ENCODE data around the gene ACP5. TPM values are rescaled to one million over a fixed set of nuclear protein-coding genes. Genes with fewer than 3 reads are reported as not detected.

Gene ACP5
- total RNA-seq, 1 experiment from 2014 or later: 24.0 TPM

DNA sequence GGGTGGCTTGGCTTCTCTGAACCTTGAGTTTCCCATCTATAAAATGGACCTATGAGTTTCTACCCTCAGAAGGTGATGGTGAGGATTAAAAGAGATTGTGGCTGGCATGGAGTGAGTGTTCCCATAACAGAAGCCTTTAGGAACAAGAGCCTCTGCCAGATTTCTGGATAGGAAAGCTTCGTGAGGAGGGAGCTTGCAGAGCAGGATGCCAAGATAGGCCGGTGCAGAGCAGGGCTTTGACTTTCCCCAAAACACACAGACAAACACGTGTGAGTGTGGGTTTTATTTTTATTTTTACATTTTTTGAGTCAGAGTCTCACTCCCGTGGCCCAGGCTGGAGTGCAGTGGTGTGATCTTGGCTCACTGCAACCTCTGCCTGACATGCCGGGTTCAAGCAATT is 42.5 kb downstream of the ACP5 start:
- Histone ChIP-seq H3K9me2 (replicated peaks; ENCODE audit: insufficient read depth, low read length) (no peaks in the 10 kb centered on the region), H3K27ac (ENCODE audit: low read length) (no peak overlapping the region), H3K9ac (ENCODE audit: low read length) (no peak overlapping the region), H3K36me3 (ENCODE audit: insufficient read depth, low read length) (no peaks in the 10 kb centered on the region), H3K4me2 (ENCODE audit: low read depth, low read length, poor library complexity, severe bottlenecking) (no peak overlapping the region), H3K4me3 (ENCODE audit: low read length) (no peak overlapping the region; the same call in 1 of the 2 replicates), H3K79me2 (ENCODE audit: low read length) (no peaks in the 10 kb centered on the region), H2AFZ (ENCODE audit: low read length) (peak overlapping the region; percentile 34), H3K4me1 (ENCODE audit: low read length) (peaks cover 18% of the 10 kb centered on the region), H3K9me3 (ENCODE audit: low read length) (no peaks in the 10 kb centered on the region), H4K20me1 (ENCODE audit: insufficient read depth, low read depth, low read length) (no peaks in the 10 kb centered on the region), H3K27me3 (ENCODE audit: low read length) (no peaks in the 10 kb centered on the region)
- no peak for DNase-seq

DNA sequence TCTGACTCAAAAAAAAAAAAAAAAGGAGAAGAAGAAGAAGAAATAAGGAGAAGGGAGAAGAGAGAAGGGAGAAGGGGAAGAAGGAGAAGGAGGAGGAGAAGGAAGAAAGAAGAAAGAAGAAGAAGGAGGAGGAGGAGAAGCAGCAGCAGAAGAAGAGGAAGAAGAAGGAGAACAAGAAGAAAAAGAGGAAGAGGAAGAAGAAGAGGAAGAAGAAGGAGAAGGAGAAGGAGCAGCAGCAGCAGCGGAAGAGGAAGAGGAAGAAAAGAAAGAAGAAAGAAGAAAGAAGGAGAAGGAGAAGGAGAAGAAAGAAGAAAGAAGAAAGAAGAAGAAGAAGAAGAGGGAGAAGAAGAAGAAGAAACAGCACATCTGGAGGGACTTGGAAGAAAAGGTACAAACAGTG is 42.9 kb downstream of the ACP5 start:
- no peaks in the 10 kb centered on the region for H3K9me2 ChIP-seq (replicated peaks; ENCODE audit: insufficient read depth, low read length)
- no peaks in the 10 kb centered on the region for H3K36me3 ChIP-seq (ENCODE audit: insufficient read depth, low read length)
- no peaks in the 10 kb centered on the region for H3K79me2 ChIP-seq (ENCODE audit: low read length)
- no peaks in the 10 kb centered on the region for H4K20me1 ChIP-seq (ENCODE audit: insufficient read depth, low read depth, low read length)
- no peak overlapping the region for H3K4me2 ChIP-seq (ENCODE audit: low read depth, low read length, poor library complexity, severe bottlenecking)
- no peak overlapping the region for H3K9ac ChIP-seq (ENCODE audit: low read length)
- H3K27me3 ChIP-seq (ENCODE audit: low read length): no peaks in the 10 kb centered on the region
- no peaks in the 10 kb centered on the region for H3K9me3 ChIP-seq (ENCODE audit: low read length)
- no peak overlapping the region; the same call in 1 of the 2 replicates for H3K4me3 ChIP-seq (ENCODE audit: low read length)
- DNase-seq: no peak
- no peak overlapping the region for H3K27ac ChIP-seq (ENCODE audit: low read length)
- H3K4me1 ChIP-seq (ENCODE audit: low read length): peaks cover 18% of the 10 kb centered on the region
- peak overlapping the region; percentile 34; the same call in 1 of the 2 replicates for H2AFZ ChIP-seq (ENCODE audit: low read length)

DNA sequence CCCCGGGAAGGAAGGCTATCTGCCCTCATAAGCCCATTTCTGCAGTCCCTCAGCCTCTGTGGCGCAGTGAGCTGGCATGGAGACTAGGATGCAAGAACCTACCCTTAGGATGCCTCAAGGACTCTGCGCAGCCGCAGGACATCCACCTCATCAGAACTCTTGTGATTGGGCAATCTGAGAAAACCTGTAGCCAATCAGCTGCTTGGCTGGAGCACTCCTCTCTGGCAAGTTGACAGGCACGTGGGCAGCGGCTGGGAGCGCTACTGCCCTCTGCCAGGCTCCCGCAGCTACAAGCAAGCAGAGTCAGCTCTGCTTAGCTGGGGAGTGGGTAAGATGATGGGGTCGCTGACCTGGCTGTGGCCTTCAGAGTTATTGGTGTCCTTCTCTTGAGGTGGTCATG is 47.0 kb downstream of the ACP5 start:
- Histone ChIP-seq H3K79me2 (ENCODE audit: low read length) (peaks cover 25% of the 10 kb centered on the region), H2AFZ (ENCODE audit: low read length) (no peak overlapping the region; the same call in 1 of the 2 replicates), H3K36me3 (ENCODE audit: insufficient read depth, low read length) (no peaks in the 10 kb centered on the region), H3K27ac (ENCODE audit: low read length) (no peak overlapping the region), H3K9me2 (replicated peaks; ENCODE audit: insufficient read depth, low read length) (no peaks in the 10 kb centered on the region), H3K27me3 (ENCODE audit: low read length) (no peaks in the 10 kb centered on the region), H3K9ac (ENCODE audit: low read length) (no peak overlapping the region), H4K20me1 (ENCODE audit: insufficient read depth, low read depth, low read length) (no peaks in the 10 kb centered on the region), H3K9me3 (ENCODE audit: low read length) (no peaks in the 10 kb centered on the region), H3K4me1 (ENCODE audit: low read length) (peaks cover 23% of the 10 kb centered on the region), H3K4me3 (ENCODE audit: low read length) (no peak overlapping the region), H3K4me2 (ENCODE audit: low read depth, low read length, poor library complexity, severe bottlenecking) (no peak overlapping the region)
- DNase-seq: peak; percentile 97

DNA sequence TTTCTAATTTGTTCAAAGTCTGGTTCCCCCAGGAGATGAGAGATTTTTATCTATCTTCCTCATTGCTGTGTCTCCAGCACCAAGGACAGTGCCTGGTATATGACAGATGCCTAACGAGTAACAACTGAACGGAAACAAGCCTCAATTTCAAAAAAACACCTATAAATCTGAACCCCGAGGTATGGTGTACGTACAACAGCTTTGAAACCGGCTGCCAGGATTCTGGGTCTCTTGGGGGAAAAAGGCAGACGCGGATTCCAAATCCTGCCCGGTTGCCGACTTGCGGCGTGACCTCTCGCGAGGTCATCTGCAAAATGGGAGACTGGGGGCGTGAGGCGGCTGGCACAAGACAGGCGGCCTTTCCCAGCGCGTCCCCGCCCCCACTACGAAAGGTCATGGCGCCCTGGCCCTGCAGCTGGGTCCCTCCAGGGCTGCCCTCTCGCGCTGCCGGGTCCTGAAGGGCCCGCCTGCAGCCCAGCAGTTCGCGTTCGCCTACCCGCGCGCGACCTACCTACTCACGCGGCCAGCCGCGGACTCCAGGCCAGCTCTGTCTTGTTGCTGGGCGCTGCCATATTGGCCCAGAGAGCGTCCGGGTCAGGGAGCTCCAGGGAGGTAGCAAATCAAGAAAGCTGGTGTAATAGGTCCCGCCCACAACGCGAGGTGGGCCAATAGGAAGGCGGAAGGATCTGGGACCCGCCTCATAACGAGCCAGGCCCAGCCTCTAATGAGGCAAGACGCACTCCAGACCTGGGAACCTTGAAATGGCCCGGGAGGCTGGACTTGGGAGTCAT is 48.7 kb downstream of the ACP5 start, which contains the start of gene ECSIT:
TSS of gene ECSIT (minus strand) at position 584 of the 791 bp plus-strand sequence. CDS start 9,964 bp downstream, outside the sequence.
- Histone ChIP-seq H3K9ac (ENCODE audit: low read length) (peak within 1 kb of the TSS; percentile 79), H3K4me3 (ENCODE audit: low read length) (peak within 1 kb of the TSS; percentile 81), H3K9me3 (ENCODE audit: low read length) (no peaks in the 10 kb centered on the region), H3K4me1 (ENCODE audit: low read length) (peaks cover 10% of the 10 kb centered on the region), H3K9me2 (replicated peaks; ENCODE audit: insufficient read depth, low read length) (no peaks in the 10 kb centered on the region), H4K20me1 (ENCODE audit: insufficient read depth, low read depth, low read length) (no peaks in the 10 kb centered on the region), H2AFZ (ENCODE audit: low read length) (peak within 1 kb of the TSS; percentile 45; the same call in 1 of the 2 replicates), H3K27me3 (ENCODE audit: low read length) (no peaks in the 10 kb centered on the region), H3K4me2 (ENCODE audit: low read depth, low read length, poor library complexity, severe bottlenecking) (peak within 1 kb of the TSS; percentile 79), H3K79me2 (ENCODE audit: low read length) (peaks cover 30% of the 10 kb centered on the region), H3K36me3 (ENCODE audit: insufficient read depth, low read length) (no peaks in the 10 kb centered on the region), H3K27ac (ENCODE audit: low read length) (peak within 1 kb of the TSS; percentile 66; the same call in 1 of the 2 replicates)
- peak; percentile 98 for DNase-seq

Other genes with a start within 250 kb of the ACP5 start
- 8.6 and 9.0 TPM in 2 replicates for gene RAB3D, start 238.0 kb downstream of the ACP5 start, total RNA-seq (2014; rRNA removed; shearing (Covaris generic); ENCODE audit: low replicate concordance)
- 103 and 156 TPM in 2 replicates for gene TMEM205, start 231.4 kb downstream of the ACP5 start, total RNA-seq (2014; rRNA removed; shearing (Covaris generic); ENCODE audit: low replicate concordance)
- 2.9 and 14.8 TPM in 2 replicates for gene CCDC159, start 231.1 kb downstream of the ACP5 start, total RNA-seq (2014; rRNA removed; shearing (Covaris generic); ENCODE audit: low replicate concordance)
- 0.43 and 0.67 TPM in 2 replicates for gene PLPPR2, start 222.2 kb downstream of the ACP5 start, total RNA-seq (2014; rRNA removed; shearing (Covaris generic); ENCODE audit: low replicate concordance)
- 7.4 and 12.6 TPM in 2 replicates for gene SWSAP1, start 203.0 kb downstream of the ACP5 start, total RNA-seq (2014; rRNA removed; shearing (Covaris generic); ENCODE audit: low replicate concordance)
- gene EPOR, start 193.3 kb downstream of the ACP5 start, total RNA-seq (2014; rRNA removed; shearing (Covaris generic); ENCODE audit: low replicate concordance): 8.5 and 16.7 TPM in 2 replicates
- 2.5 TPM in 1 of 2 replicates, not detected in the other for gene RGL3, start 158.3 kb downstream of the ACP5 start, total RNA-seq (2014; rRNA removed; shearing (Covaris generic); ENCODE audit: low replicate concordance)
- gene ODAD3, start 142.5 kb downstream of the ACP5 start, total RNA-seq (2014; rRNA removed; shearing (Covaris generic); ENCODE audit: low replicate concordance): 0.32 TPM in 1 of 2 replicates, not detected in the other
- gene PRKCSH, start 142.0 kb downstream of the ACP5 start, total RNA-seq (2014; rRNA removed; shearing (Covaris generic); ENCODE audit: low replicate concordance): 77.3 and 90.4 TPM in 2 replicates
- gene ELAVL3, start 96.6 kb downstream of the ACP5 start, total RNA-seq (2014; rRNA removed; shearing (Covaris generic); ENCODE audit: low replicate concordance): not detected in 2 replicates
- gene ZNF653, start 71.8 kb downstream of the ACP5 start, total RNA-seq (2014; rRNA removed; shearing (Covaris generic); ENCODE audit: low replicate concordance): 6.1 and 11.3 TPM in 2 replicates
- gene ECSIT, start 48.5 kb downstream of the ACP5 start, total RNA-seq (2014; rRNA removed; shearing (Covaris generic); ENCODE audit: low replicate concordance): 59.8 and 86.0 TPM in 2 replicates
- gene CNN1, start 38.8 kb downstream of the ACP5 start, total RNA-seq (2014; rRNA removed; shearing (Covaris generic); ENCODE audit: low replicate concordance): not detected in 2 replicates
- 52.5 and 84.1 TPM in 2 replicates for gene ELOF1, start 18.4 kb downstream of the ACP5 start, total RNA-seq (2014; rRNA removed; shearing (Covaris generic); ENCODE audit: low replicate concordance)
- gene ZNF627, start 19.8 kb upstream of the ACP5 start, total RNA-seq (2014; rRNA removed; shearing (Covaris generic); ENCODE audit: low replicate concordance): 19.9 and 27.7 TPM in 2 replicates
- gene ZNF823, start 161.3 kb upstream of the ACP5 start, total RNA-seq (2014; rRNA removed; shearing (Covaris generic); ENCODE audit: low replicate concordance): 5.9 and 8.8 TPM in 2 replicates
- gene ZNF441, start 189.4 kb upstream of the ACP5 start, total RNA-seq (2014; rRNA removed; shearing (Covaris generic); ENCODE audit: low replicate concordance): 15.8 and 16.4 TPM in 2 replicates
- 2.2 and 3.1 TPM in 2 replicates for gene ZNF491, start 220.9 kb upstream of the ACP5 start, total RNA-seq (2014; rRNA removed; shearing (Covaris generic); ENCODE audit: low replicate concordance)
- 19.2 and 19.6 TPM in 2 replicates for gene ZNF440, start 236.6 kb upstream of the ACP5 start, total RNA-seq (2014; rRNA removed; shearing (Covaris generic); ENCODE audit: low replicate concordance)

All from Karpas-422 (cell line).